Right cardiac atrium (tissue), 5 donors: Measurements from ENCODE around the gene WDR53. TPM values are rescaled to one million over a fixed set of nuclear protein-coding genes. Genes with fewer than 3 reads are reported as not detected.

ENCODE experiments used
- polyA plus RNA-seq: library from polyadenylated mRNA; stranded (reverse); fragments of 200-250 nt; gene quantifications from one replicate; pipeline ENCODE4 v1.2.3, GENCODE V29; 2013
- total RNA-seq, 4 donors: library from RNA; stranded (reverse); fragmentation: NEBNext Ultra II Directional; extraction: Animal tissue kit (Norgen Biotek cat#: 25700); gene quantifications; one replicate each; pipeline ENCODE4 v1.2.1, GENCODE V29; 2021
- donor health status: healthy with polysubstance abuse.
- donor health status: DM: no; HTN: yes; CAD: no.
- donor health status: DM: no; HTN: no; CAD: no.
- donor health status: DM: no; HTN: yes; CAD: no; lungs with severe emphysema.
- donor health status: DM: yes; HTN: yes; CAD: no.

WDR53 gene
- total and polyA plus RNA-seq, 5 donors = 8.3 to 10.3 (median 10.2) TPM

Other genes with a start within 250 kb of the WDR53 start
- not detected for gene TM4SF19, start 230.2 kb downstream of the WDR53 start, total RNA-seq
- gene TM4SF19, start 230.2 kb downstream of the WDR53 start, polyA plus RNA-seq = not detected
- 10 to 100 TPM; 33.7 to 36.3 (median 35.4) TPM for gene UBXN7, start 136.1 kb downstream of the WDR53 start, total RNA-seq
- gene UBXN7, start 136.1 kb downstream of the WDR53 start, polyA plus RNA-seq = 11.6 TPM
- gene RNF168, start 64.8 kb downstream of the WDR53 start, total RNA-seq = 10 to 100 TPM; 18.5 to 24.9 (median 22.6) TPM
- gene RNF168, start 64.8 kb downstream of the WDR53 start, polyA plus RNA-seq = 6.8 TPM
- gene SMCO1, start 53.2 kb downstream of the WDR53 start, total RNA-seq = 10 to 100 TPM; 12.1 to 48.1 (median 34.7) TPM
- 46.1 TPM for gene SMCO1, start 53.2 kb downstream of the WDR53 start, polyA plus RNA-seq
- 1 to 10 TPM; 4.9 to 7.6 (median 6.9) TPM for gene FBXO45, start 106 bp upstream of the WDR53 start, total RNA-seq
- gene FBXO45, start 106 bp upstream of the WDR53 start, polyA plus RNA-seq = 3.0 TPM
- gene NRROS, start 71.1 kb upstream of the WDR53 start, total RNA-seq = 1 to 10 TPM; 3.3 to 4.5 (median 3.6) TPM
- 2.2 TPM for gene NRROS, start 71.1 kb upstream of the WDR53 start, polyA plus RNA-seq
- 1 to 10 TPM; 1.3 to 2.4 (median 1.7) TPM for gene CEP19, start 143.7 kb upstream of the WDR53 start, total RNA-seq
- 1.4 TPM for gene CEP19, start 143.7 kb upstream of the WDR53 start, polyA plus RNA-seq
- gene PIGX, start 143.8 kb upstream of the WDR53 start, total RNA-seq = 10 to 100 TPM; 15.9 to 18.4 (median 16.4) TPM
- gene PIGX, start 143.8 kb upstream of the WDR53 start, polyA plus RNA-seq = 12.0 TPM
- 10 to 100 TPM; 47.0 to 84.2 (median 54.0) TPM for gene PAK2, start 171.3 kb upstream of the WDR53 start, total RNA-seq
- gene PAK2, start 171.3 kb upstream of the WDR53 start, polyA plus RNA-seq = 21.8 TPM